Measurements from ENCODE around the gene SEMG1. TPM values are rescaled to one million over a fixed set of nuclear protein-coding genes. Genes with fewer than 3 reads are reported as not detected.

SEMG1 gene
- not detected in 2 replicates for total RNA-seq

DNA sequence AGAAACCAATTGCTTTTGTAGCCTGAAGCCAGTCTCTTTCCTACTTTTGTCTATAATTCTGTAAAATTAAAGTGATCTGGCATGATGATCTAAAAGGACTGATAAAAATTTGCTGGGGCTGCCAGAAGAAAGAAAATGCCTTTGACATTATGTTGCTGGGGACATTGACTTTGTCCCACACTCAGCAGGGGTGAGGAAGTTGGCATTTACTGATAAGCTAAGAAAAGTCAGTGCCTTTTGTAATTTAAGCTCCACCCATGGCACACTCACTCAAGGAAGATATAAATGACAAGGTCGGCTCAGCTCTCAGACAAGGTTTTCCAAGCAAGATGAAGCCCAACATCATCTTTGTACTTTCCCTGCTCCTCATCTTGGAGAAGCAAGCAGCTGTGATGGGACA, at the start of gene SEMG1:
Gene SEMG1 (plus strand): TSS at position 309 of the 400 bp plus-strand sequence. CDS start 21 bp downstream, at position 330.

DNA sequence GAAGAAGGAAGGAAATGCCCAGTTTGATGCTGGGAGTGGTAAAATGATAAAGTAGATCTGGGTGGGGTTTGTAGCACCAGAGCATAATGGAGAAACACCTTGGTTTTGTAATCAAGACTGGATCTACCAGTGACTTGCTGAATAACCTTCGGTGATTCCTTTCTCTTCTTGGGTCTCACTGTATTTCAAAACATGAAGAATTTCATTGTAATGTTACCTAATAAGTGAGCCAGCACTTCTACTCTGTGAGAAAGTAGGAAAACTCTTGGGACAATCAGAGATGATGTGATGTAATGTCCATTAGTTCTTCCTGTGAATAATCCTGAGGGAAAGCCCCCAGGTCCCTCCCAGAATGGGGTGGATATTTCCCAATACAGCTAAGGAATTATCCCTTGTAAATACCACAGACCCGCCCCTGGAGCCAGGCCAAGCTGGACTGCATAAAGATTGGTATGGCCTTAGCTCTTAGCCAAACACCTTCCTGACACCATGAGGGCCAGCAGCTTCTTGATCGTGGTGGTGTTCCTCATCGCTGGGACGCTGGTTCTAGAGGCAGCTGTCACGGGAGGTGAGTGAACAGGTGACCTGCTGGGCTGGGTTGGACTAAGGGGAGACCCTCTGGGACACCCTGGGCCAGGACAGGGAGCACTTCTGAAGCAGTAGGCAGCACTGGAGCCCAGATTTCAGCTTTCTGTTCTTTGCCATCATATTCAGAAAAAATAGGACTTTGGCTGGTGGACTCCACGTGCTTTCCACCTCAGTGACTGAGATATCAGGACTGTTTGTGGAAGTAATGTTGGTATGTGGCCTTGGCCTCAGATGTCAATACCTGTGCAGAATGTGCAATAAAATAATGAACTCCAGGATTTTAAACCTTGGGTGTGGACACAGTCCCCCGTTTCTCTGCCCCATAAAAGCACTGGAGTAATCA, 32.1 kb upstream of the SEMG1 start, which contains the start of gene PI3:
Gene PI3 (plus strand): TSS at position 469 of the 931 bp plus-strand sequence. CDS start 21 bp downstream, at position 490.

GRCh38 chr20:45221076-45221475, 14.2 kb downstream of the SEMG1 start, which contains the start of gene SEMG2:
Gene SEMG2, plus strand, starts transcription at chr20:45221373. Its CDS starts 17 bp downstream, at chr20:45221390.

DNA sequence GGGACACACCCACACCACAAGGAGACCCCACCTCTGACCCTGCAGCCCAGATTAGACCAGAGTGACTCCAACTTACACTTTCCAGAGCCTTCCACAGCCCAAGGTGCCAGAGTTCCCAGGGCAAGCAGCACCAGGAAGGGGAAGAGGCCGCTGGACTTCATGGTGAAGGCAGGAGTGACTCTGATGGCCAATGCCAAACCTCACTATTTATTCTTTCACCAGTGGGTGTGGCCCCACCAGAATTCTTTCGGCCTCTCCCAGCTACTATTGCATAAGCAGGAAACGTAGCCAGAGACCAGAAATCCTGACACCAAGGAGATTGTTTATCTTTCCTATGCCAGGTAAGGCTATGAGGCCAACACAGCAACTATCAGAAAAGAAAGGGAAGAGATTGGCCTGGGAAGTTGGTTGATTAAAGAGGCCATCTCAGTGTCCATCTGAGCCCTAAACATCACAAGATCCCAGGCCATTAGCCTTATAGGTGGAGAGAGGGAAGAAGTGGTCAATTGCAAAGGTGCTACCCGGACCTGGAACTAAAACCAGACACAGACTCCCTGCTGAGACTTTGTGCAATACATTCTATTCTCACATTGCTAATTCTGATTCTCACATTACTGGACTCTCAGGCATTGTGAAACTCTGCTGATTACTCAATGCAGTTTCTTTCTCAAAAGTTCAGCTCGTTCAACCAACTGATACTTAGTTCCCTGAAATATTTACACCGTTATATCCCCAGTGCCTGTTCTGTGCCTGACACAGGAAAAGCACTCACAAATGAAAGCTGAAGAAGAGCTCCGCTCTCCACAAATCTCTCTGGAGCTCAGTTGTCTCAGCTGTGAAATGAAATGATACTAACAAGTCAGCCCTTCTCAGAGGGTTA, 47.8 kb downstream of the SEMG1 start, which contains the start of gene SLPI:
Gene SLPI (minus strand): TSS at position 182 of the 880 bp plus-strand sequence. CDS start 21 bp downstream, at position 161.

Other genes with a start within 250 kb of the SEMG1 start
- gene TOMM34, start 246.6 kb upstream of the SEMG1 start, total RNA-seq, result 11.7 and 14.3 TPM in 2 replicates
- 16.6 and 24.7 TPM in 2 replicates for gene STK4, start 240.5 kb upstream of the SEMG1 start, total RNA-seq
- 0.14 and 0.65 TPM in 2 replicates for gene KCNS1, start 105.9 kb upstream of the SEMG1 start, total RNA-seq
- not detected in 2 replicates for gene WFDC5, start 91.9 kb upstream of the SEMG1 start, total RNA-seq
- not detected in 2 replicates for gene WFDC12, start 82.6 kb upstream of the SEMG1 start, total RNA-seq
- gene PI3, start 32.1 kb upstream of the SEMG1 start, total RNA-seq, result not detected in 2 replicates
- not detected in 2 replicates for gene SEMG2, start 14.3 kb downstream of the SEMG1 start, total RNA-seq
- gene SLPI, start 47.5 kb downstream of the SEMG1 start, total RNA-seq, result 2.3 and 2.6 TPM in 2 replicates
- gene RBPJL, start 99.8 kb downstream of the SEMG1 start, total RNA-seq, result not detected in 2 replicates
- gene MATN4, start 101.3 kb downstream of the SEMG1 start, total RNA-seq, result not detected in 2 replicates
- gene SDC4, start 141.4 kb downstream of the SEMG1 start, total RNA-seq, result 98.4 and 102 TPM in 2 replicates
- 18.6 and 28.5 TPM in 2 replicates for gene SYS1, start 156.1 kb downstream of the SEMG1 start, total RNA-seq
- under 0.01 TPM in 1 of 2 replicates, not detected in the other for gene TP53TG5, start 171.3 kb downstream of the SEMG1 start, total RNA-seq
- gene DBNDD2, start 201.3 kb downstream of the SEMG1 start, total RNA-seq, result 0.71 and 1.1 TPM in 2 replicates
- 21.6 and 23.3 TPM in 2 replicates for gene PIGT, start 209.1 kb downstream of the SEMG1 start, total RNA-seq

Data from smooth muscle cell of bladder (primary cell).